ENCODE measurements around the gene UPF3B. TPM values are rescaled to one million over a fixed set of nuclear protein-coding genes. Genes with fewer than 3 reads are reported as not detected.

The UPF3B gene
- total RNA-seq = 1 to 10 TPM in 8 of 9 donors, under 1 TPM in 1; 0.71 to 4.3 (median 2.8) TPM
- polyA plus RNA-seq = 1 to 10 TPM; 7.5 to 7.9 TPM
- long read RNA-seq, donor 1, partial matches to known transcripts = 3 of 6 reads
- long read RNA-seq, donor 1, other reads (novel, unspliced or antisense) = 2 of 6 reads
- long read RNA-seq, donor 2, partial matches to known transcripts = 2 of 2 reads
- long read RNA-seq, donor 2, other reads (novel, unspliced or antisense) = 0 of 2 reads
- long read RNA-seq, donor 3, partial matches to known transcripts = 1 of 2 reads
- long read RNA-seq, donor 3, other reads (novel, unspliced or antisense) = 1 of 2 reads

- Histone ChIP-seq H3K4me1 (peaks cover 0 to 6% (median 0%) of the 10 kb centered on the region in 12 donors), H3K27me3 (peaks cover 0 to 7% (median 0%) of the 10 kb centered on the region in 9 donors), H3K4me3 (peak within 1 kb of the TSS; percentile 15 to 93 (median 74)), H3K36me3 (peaks cover 0 to 35% (median 4%) of the 10 kb centered on the region in 9 donors), H3K9me3 (no peaks in the 10 kb centered on the region), H3K27ac (peak within 1 kb of the TSS; percentile 68 to 93 (median 86))
- ATAC-seq = peak; percentile 98 to 99 (median 99)
- intact Hi-C loops (cut with DNase I) = loop anchor here in 4 of 10 donors (1.0 to 10.0 kb wide), 3 partner anchors 19 to 60 kb away; partner anchors contain the start of genes RPL39 (in 4 of the 4), NDUFA1 (in 1 of the 4) and RNF113A (in 1 of the 4)
- TF ChIP-seq CTCF (IDR thresholded peaks at IDR 0.05) (peak in 1 of 12 donors; percentile 6), POLR2A (IDR thresholded peaks at IDR 0.05) (peak in 1 of 2 donors; percentile 55)
- DNase-seq = peak; percentile 94 to 97 (median 96)
- 0 to 34% (median 16%) methylated on average over 54 of the region's 54 CpGs for WGBS, 4 donors
Measured at GRCh38 chrX:119852382-119853353, at the start of gene UPF3B. TSS of gene UPF3B (minus strand) at chrX:119852963. CDS start at chrX:119852928, 35 bp downstream.

- Histone ChIP-seq H3K4me3 (no peak overlapping the region), H3K27ac (no peak overlapping the region), H3K36me3 (no peaks in the 10 kb centered on the region), H3K4me1 (no peaks in the 10 kb centered on the region), H3K9me3 (no peaks in the 10 kb centered on the region), H3K27me3 (no peaks in the 10 kb centered on the region)
- WGBS, 4 donors = 49 to 74% (median 60%) methylated on average over 1 of the region's 1 CpG
- no peak for ATAC-seq
- intact Hi-C loops (cut with DNase I) = no loop called here
- no peak for DNase-seq
- TF ChIP-seq POLR2A (IDR thresholded peaks at IDR 0.05) = no peak
- no peak for TF ChIP-seq CTCF (IDR thresholded peaks at IDR 0.05)
Measured at GRCh38 chrX:119900976-119901375, 48.2 kb upstream of the UPF3B start.

- no peak for ATAC-seq
- Histone ChIP-seq H3K4me3 (no peak overlapping the region), H3K9me3 (no peaks in the 10 kb centered on the region), H3K4me1 (no peaks in the 10 kb centered on the region), H3K27ac (no peak overlapping the region), H3K27me3 (no peaks in the 10 kb centered on the region), H3K36me3 (no peaks in the 10 kb centered on the region)
- 24 to 40% (median 26%) methylated on average over 2 of the region's 2 CpGs for WGBS, 4 donors
- intact Hi-C loops (cut with DNase I) = no loop called here
- no peak for DNase-seq
- TF ChIP-seq CTCF (IDR thresholded peaks at IDR 0.05) (no peak), POLR2A (IDR thresholded peaks at IDR 0.05) (no peak)
Measured at GRCh38 chrX:119899125-119899524, 46.4 kb upstream of the UPF3B start.

Measured in heart left ventricle (tissue), 16 donors.